Cerebellar nuclear complex (tissue), 1 donor: ENCODE data around the gene VPS36.
"Not testable (repeated sequence)": the region's sequence is repeated elsewhere in the genome, so short reads cannot be mapped to it uniquely, and the experiment has no call there.

Experiments used
- DNase-seq, 2 experiments: peaks; one replicate each; lab custom pipeline; 2025; lab: John Stamatoyannopoulos, UW

VPS36 gene

GRCh38 chr13:52450012-52450792 lies at the start of gene VPS36:
VPS36 (minus strand) TSS chr13:52450634; CDS start chr13:52450594, 40 bp downstream.
- DNase-seq = peak; percentile 22 to 70

GRCh38 chr13:52497979-52498378 lies 47.5 kb upstream of the VPS36 start:
- DNase-seq = not testable (repeated sequence)

- not testable (repeated sequence) for DNase-seq
Observed at GRCh38 chr13:52494241-52494640, 43.8 kb upstream of the VPS36 start.

- not testable (repeated sequence) for DNase-seq
Observed at GRCh38 chr13:52491015-52491414, 40.6 kb upstream of the VPS36 start.

- DNase-seq = not testable (repeated sequence)
Observed at GRCh38 chr13:52488763-52489162, 38.3 kb upstream of the VPS36 start.

- not testable (repeated sequence) for DNase-seq
Observed at GRCh38 chr13:52487078-52487477, 36.6 kb upstream of the VPS36 start.

GRCh38 chr13:52480677-52481428 lies 30.4 kb upstream of the VPS36 start:
- DNase-seq = not testable (repeated sequence)

- not testable (repeated sequence) for DNase-seq
Observed at GRCh38 chr13:52468487-52468886, 18.1 kb upstream of the VPS36 start.

GRCh38 chr13:52463526-52463925 lies 13.1 kb upstream of the VPS36 start:
- no peak for DNase-seq

- DNase-seq = no peak
Observed at GRCh38 chr13:52461265-52461664, 10.8 kb upstream of the VPS36 start.

- DNase-seq = no peak
Observed at GRCh38 chr13:52459668-52460067, 9.2 kb upstream of the VPS36 start.

GRCh38 chr13:52455677-52456041 lies 5.2 kb upstream of the VPS36 start:
- DNase-seq = no peak

- DNase-seq = peak; percentile 60 to 93
Observed at GRCh38 chr13:52454820-52455676, 4.6 kb upstream of the VPS36 start, which contains the start of gene CKAP2. CKAP2 (plus strand) TSS chr13:52455478; CDS start chr13:52455557, 79 bp downstream.

- peak in 1 of 2 experiments; percentile 22 for DNase-seq
Observed at GRCh38 chr13:52454459-52454819, 4.0 kb upstream of the VPS36 start.

- no peak for DNase-seq
Observed at GRCh38 chr13:52452470-52452869, 2.0 kb upstream of the VPS36 start.

- no peak for DNase-seq
Observed at GRCh38 chr13:52451135-52451804, 836 bp upstream of the VPS36 start.

- DNase-seq = no peak
Observed at GRCh38 chr13:52450793-52451116, 321 bp upstream of the VPS36 start.

- DNase-seq = no peak
Observed at GRCh38 chr13:52449331-52450011, 963 bp downstream of the VPS36 start.

GRCh38 chr13:52447815-52448552 lies 2.5 kb downstream of the VPS36 start:
- DNase-seq = no peak

GRCh38 chr13:52447354-52447753 lies 3.1 kb downstream of the VPS36 start:
- no peak for DNase-seq
